ENCODE measurements around the gene NAIF1.

GRCh38 chr9:128103589-128103962, 36.5 kb upstream of the NAIF1 start:
- TF ChIP-seq CTCF (IDR thresholded peaks at IDR 0.05) (peak in 1 of 6 experiments; percentile 18), POLR2A (IDR thresholded peaks at IDR 0.05) (no peak)
